NCI-H82 (cell line): ENCODE results near the gene L1TD1.
"Not testable (repeated sequence)": the region's sequence is repeated elsewhere in the genome, so short reads cannot be mapped to it uniquely, and the experiment has no call there.

Experiments
- DNase-seq: peaks from one replicate; lab custom pipeline; 2025; lab: John Stamatoyannopoulos, UW

The L1TD1 gene

GRCh38 chr1:62207187-62207586 is 12.5 kb downstream of the L1TD1 start:
- DNase-seq, result no peak

- no peak for DNase-seq
Observed at GRCh38 chr1:62208087-62208486, 13.4 kb downstream of the L1TD1 start.

GRCh38 chr1:62208970-62209369 is 14.3 kb downstream of the L1TD1 start:
- DNase-seq, result no peak

GRCh38 chr1:62209931-62210595 is 15.4 kb downstream of the L1TD1 start:
- no peak for DNase-seq

- no peak for DNase-seq
Observed at GRCh38 chr1:62210960-62211359, 16.3 kb downstream of the L1TD1 start.

- no peak for DNase-seq
Observed at GRCh38 chr1:62212411-62212810, 17.8 kb downstream of the L1TD1 start.

GRCh38 chr1:62213075-62213914 is 18.6 kb downstream of the L1TD1 start:
- no peak for DNase-seq

GRCh38 chr1:62218604-62219003 is 24.0 kb downstream of the L1TD1 start:
- DNase-seq, result no peak

GRCh38 chr1:62220456-62220855 is 25.8 kb downstream of the L1TD1 start:
- DNase-seq, result not testable (repeated sequence)

GRCh38 chr1:62221171-62221570 is 26.5 kb downstream of the L1TD1 start:
- DNase-seq, result no peak

GRCh38 chr1:62222321-62222720 is 27.7 kb downstream of the L1TD1 start:
- DNase-seq, result no peak

GRCh38 chr1:62224182-62224581 is 29.5 kb downstream of the L1TD1 start:
- DNase-seq, result no peak

GRCh38 chr1:62227496-62227895 is 32.8 kb downstream of the L1TD1 start:
- DNase-seq, result no peak

- DNase-seq, result no peak
Observed at GRCh38 chr1:62228136-62228882, 33.7 kb downstream of the L1TD1 start.

GRCh38 chr1:62228883-62229187 is 34.2 kb downstream of the L1TD1 start:
- no peak for DNase-seq

- no peak for DNase-seq
Observed at GRCh38 chr1:62229468-62229867, 34.8 kb downstream of the L1TD1 start.

GRCh38 chr1:62229932-62230331 is 35.3 kb downstream of the L1TD1 start:
- DNase-seq, result no peak

- no peak for DNase-seq
Observed at GRCh38 chr1:62230718-62231117, 36.1 kb downstream of the L1TD1 start.

- DNase-seq, result no peak
Observed at GRCh38 chr1:62232871-62233278, 38.2 kb downstream of the L1TD1 start.

GRCh38 chr1:62233926-62234450 is 39.3 kb downstream of the L1TD1 start:
- no peak for DNase-seq

- DNase-seq, result no peak
Observed at GRCh38 chr1:62234688-62235087, 40.0 kb downstream of the L1TD1 start.

- DNase-seq, result no peak
Observed at GRCh38 chr1:62235576-62235975, 40.9 kb downstream of the L1TD1 start.

GRCh38 chr1:62237361-62237760 is 42.7 kb downstream of the L1TD1 start:
- DNase-seq, result no peak
